OCI-LY1 (cell line): Measurements from ENCODE around the gene LSAMP.

Experiments used
- H2AFZ ChIP-seq: fragments of 200-600 bp; sonication (generic), shearing (Covaris generic); 2 replicates; pipeline ENCODE4 v1.6.0; 2014; ENCODE audit warnings: antibody characterized with exemption, mild to moderate bottlenecking, low read length
- H3F3A ChIP-seq: fragments of 200-600 bp; sonication (generic), shearing (Covaris generic); 2 replicates; pipeline ENCODE4 v1.6.0; 2014; ENCODE audit warnings: mild to moderate bottlenecking, antibody characterized with exemption, low read length, moderate library complexity; ENCODE audit not compliant: insufficient read depth
- H3K27ac ChIP-seq: fragments of 200-600 bp; sonication (generic); 2 replicates; pipeline ENCODE4 v1.5.1; 2014; ENCODE audit warnings: low read length, mixed run types, mild to moderate bottlenecking, low read depth; ENCODE audit not compliant: poor library complexity, severe bottlenecking
- H3K27me3 ChIP-seq: fragments of 200-600 bp; sonication (generic); 2 replicates; pipeline ENCODE4 v1.6.0; 2014; ENCODE audit warnings: antibody characterized with exemption, mild to moderate bottlenecking, low read length, moderate library complexity; ENCODE audit not compliant: insufficient read depth
- H3K36me3 ChIP-seq: fragments of 200-600 bp; sonication (generic); 2 replicates; pipeline ENCODE4 v1.6.1; 2014; ENCODE audit warnings: mild to moderate bottlenecking, antibody characterized with exemption, low read length, moderate library complexity, mixed read lengths; ENCODE audit not compliant: insufficient read depth
- H3K4me1 ChIP-seq: fragments of 200-600 bp; sonication (generic); 2 replicates; pipeline ENCODE4 v1.5.1; 2014; ENCODE audit warnings: mild to moderate bottlenecking, low read length, moderate library complexity; ENCODE audit not compliant: insufficient read depth, severe bottlenecking
- H3K4me2 ChIP-seq: fragments of 200-600 bp; sonication (generic), shearing (Covaris generic); 2 replicates; pipeline ENCODE4 v1.6.1; 2014; ENCODE audit warnings: low read length
- H3K4me3 ChIP-seq: fragments of 200-600 bp; sonication (generic); 2 replicates; pipeline ENCODE4 v1.5.1; 2014; ENCODE audit warnings: low read length, low read depth, mild to moderate bottlenecking, mixed read lengths; ENCODE audit not compliant: poor library complexity, severe bottlenecking
- H3K79me2 ChIP-seq: fragments of 200-600 bp; shearing (Covaris generic); 2 replicates; pipeline ENCODE4 v1.6.1; 2016; ENCODE audit warnings: mixed run types, low read length, mixed read lengths; ENCODE audit not compliant: insufficient read depth
- H3K9ac ChIP-seq: fragments of 200-600 bp; sonication (generic), shearing (Covaris generic); 2 replicates; pipeline ENCODE4 v1.6.1; 2014; ENCODE audit warnings: mild to moderate bottlenecking, low read length, mixed read lengths
- H3K9me2 ChIP-seq: fragments of 200-600 bp; sonication (generic), shearing (Covaris generic); 2 replicates; pipeline ENCODE4 v1.6.1; 2014; ENCODE audit warnings: low read depth, mild to moderate bottlenecking, low read length, mixed read lengths
- H3K9me3 ChIP-seq: fragments of 200-600 bp; shearing (Covaris generic); 2 replicates; pipeline ENCODE4 v1.6.1; 2014; ENCODE audit warnings: low read length, mixed read lengths
- H4K20me1 ChIP-seq: fragments of 200-600 bp; sonication (generic), shearing (Covaris generic); 2 replicates; pipeline ENCODE4 v1.6.0; 2016; ENCODE audit warnings: mild to moderate bottlenecking, low read length; ENCODE audit not compliant: insufficient read depth
- CTCF ChIP-seq: fragments of 200-600 bp; sonication (generic), shearing (Covaris generic); IDR thresholded peaks from 2 replicates; pipeline ENCODE4 v1.5.1; 2017; ENCODE audit warnings: mild to moderate bottlenecking, antibody characterized with exemption, low read length, moderate library complexity, mixed read lengths
- EZH2 ChIP-seq: fragments of 200-600 bp; sonication (generic), shearing (Covaris generic); IDR thresholded peaks from 2 replicates; pipeline ENCODE4 v1.8.0; 2017; ENCODE audit warnings: borderline replicate concordance, mixed run types, mild to moderate bottlenecking, antibody characterized with exemption, low read length, moderate library complexity, mixed read lengths

LSAMP gene

GRCh38 chr3:116476691-116477090 lies 31.4 kb upstream of the LSAMP start:
- Histone ChIP-seq H3K27me3 (no peaks in the 10 kb centered on the region), H4K20me1 (no peaks in the 10 kb centered on the region), H3K4me2 (no peak overlapping the region), H3K9ac (no peak overlapping the region), H2AFZ (no peak overlapping the region), H3K27ac (no peak overlapping the region), H3K4me1 (no peaks in the 10 kb centered on the region), H3K79me2 (no peaks in the 10 kb centered on the region), H3K9me3 (0 out of 2 replicates have a peak, but pooled peaks cover 2% of the 10 kb centered on the region), H3K36me3 (no peaks in the 10 kb centered on the region), H3K4me3 (no peak overlapping the region), H3K9me2 (no peaks in the 10 kb centered on the region), H3F3A (no peaks in the 10 kb centered on the region)
- TF ChIP-seq CTCF (no peak), EZH2 (no peak)

DNA sequence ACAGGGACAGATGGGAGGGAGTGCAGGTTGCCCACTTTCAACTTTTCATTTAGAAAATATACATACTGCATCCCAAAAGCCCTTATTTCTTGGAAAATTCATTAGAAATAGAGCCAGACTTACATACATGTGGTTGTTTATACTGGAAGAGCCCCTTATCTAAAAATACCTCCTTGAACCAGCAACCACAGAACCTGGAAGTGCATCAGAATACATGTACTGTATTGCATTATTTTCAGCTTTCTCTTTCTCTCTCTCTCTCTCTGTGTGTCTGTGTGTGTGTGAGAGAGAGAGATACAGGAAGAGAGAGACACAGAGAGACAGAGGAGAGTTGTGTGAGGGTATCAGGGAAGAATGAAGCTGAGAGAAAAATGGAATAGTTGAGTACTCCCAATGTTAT lies 29.5 kb upstream of the LSAMP start:
- no peaks in the 10 kb centered on the region for H3F3A ChIP-seq
- H3K4me3 ChIP-seq = no peak overlapping the region
- no peaks in the 10 kb centered on the region for H3K27me3 ChIP-seq
- H3K79me2 ChIP-seq = no peaks in the 10 kb centered on the region
- no peak overlapping the region for H3K9ac ChIP-seq
- TF ChIP-seq EZH2 = no peak
- 0 out of 2 replicates have a peak, but pooled peaks cover 2% of the 10 kb centered on the region for H3K9me3 ChIP-seq
- H3K36me3 ChIP-seq = no peaks in the 10 kb centered on the region
- H3K27ac ChIP-seq = no peak overlapping the region
- no peak overlapping the region for H3K4me2 ChIP-seq
- H3K9me2 ChIP-seq = no peaks in the 10 kb centered on the region
- no peaks in the 10 kb centered on the region for H3K4me1 ChIP-seq
- no peaks in the 10 kb centered on the region for H4K20me1 ChIP-seq
- no peak overlapping the region for H2AFZ ChIP-seq

GRCh38 chr3:116474032-116474780 lies 28.9 kb upstream of the LSAMP start:
- Histone ChIP-seq H4K20me1 (no peaks in the 10 kb centered on the region), H3K79me2 (no peaks in the 10 kb centered on the region), H3F3A (no peaks in the 10 kb centered on the region), H3K9me2 (no peaks in the 10 kb centered on the region), H3K9ac (no peak overlapping the region), H3K4me3 (no peak overlapping the region), H3K27me3 (no peaks in the 10 kb centered on the region), H2AFZ (no peak overlapping the region), H3K36me3 (no peaks in the 10 kb centered on the region), H3K9me3 (0 out of 2 replicates have a peak, but pooled peaks cover 2% of the 10 kb centered on the region), H3K4me2 (no peak overlapping the region), H3K4me1 (no peaks in the 10 kb centered on the region), H3K27ac (no peak overlapping the region)
- TF ChIP-seq EZH2 = no peak
- no peak for TF ChIP-seq CTCF

DNA sequence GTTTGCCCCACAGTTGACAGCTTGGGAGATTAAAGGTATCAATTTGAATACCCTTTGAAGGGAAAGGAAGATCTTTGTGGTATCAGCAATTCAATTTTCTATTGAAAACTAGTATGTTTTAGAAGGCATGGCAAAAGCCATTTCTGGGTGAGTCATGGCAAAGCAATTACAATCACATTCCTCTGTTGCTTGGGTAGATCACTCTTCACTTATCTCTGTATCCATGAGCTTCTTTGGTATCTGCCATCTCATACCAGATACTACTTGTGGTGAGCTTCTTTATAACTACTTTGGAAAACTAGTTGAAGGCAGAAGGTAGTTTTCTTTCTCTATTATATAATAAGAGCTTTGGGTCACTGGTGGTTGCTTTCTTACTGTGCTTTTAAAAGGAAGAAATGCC lies 28.3 kb upstream of the LSAMP start:
- H3K9me2 ChIP-seq = no peaks in the 10 kb centered on the region

More for the DNA sequence above, 28.3 kb upstream of the LSAMP start:
- Histone ChIP-seq H3K27ac (no peak overlapping the region), H3K4me1 (no peaks in the 10 kb centered on the region), H3K27me3 (no peaks in the 10 kb centered on the region), H4K20me1 (no peaks in the 10 kb centered on the region), H3K9ac (no peak overlapping the region), H3K79me2 (no peaks in the 10 kb centered on the region), H2AFZ (no peak overlapping the region), H3F3A (no peaks in the 10 kb centered on the region), H3K9me3 (no peaks in the 10 kb centered on the region), H3K4me3 (no peak overlapping the region), H3K4me2 (no peak overlapping the region), H3K36me3 (no peaks in the 10 kb centered on the region)
- TF ChIP-seq CTCF (no peak), EZH2 (no peak)
